ENCODE data around the gene CD83.
A peak's percentile ranks its signal among the peaks of the same experiment; 100 is the strongest.
"Not testable (repeated sequence)": the region's sequence is repeated elsewhere in the genome, so short reads cannot be mapped to it uniquely, and the experiment has no call there.

CD83 gene, protein sequence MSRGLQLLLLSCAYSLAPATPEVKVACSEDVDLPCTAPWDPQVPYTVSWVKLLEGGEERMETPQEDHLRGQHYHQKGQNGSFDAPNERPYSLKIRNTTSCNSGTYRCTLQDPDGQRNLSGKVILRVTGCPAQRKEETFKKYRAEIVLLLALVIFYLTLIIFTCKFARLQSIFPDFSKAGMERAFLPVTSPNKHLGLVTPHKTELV

DNA sequence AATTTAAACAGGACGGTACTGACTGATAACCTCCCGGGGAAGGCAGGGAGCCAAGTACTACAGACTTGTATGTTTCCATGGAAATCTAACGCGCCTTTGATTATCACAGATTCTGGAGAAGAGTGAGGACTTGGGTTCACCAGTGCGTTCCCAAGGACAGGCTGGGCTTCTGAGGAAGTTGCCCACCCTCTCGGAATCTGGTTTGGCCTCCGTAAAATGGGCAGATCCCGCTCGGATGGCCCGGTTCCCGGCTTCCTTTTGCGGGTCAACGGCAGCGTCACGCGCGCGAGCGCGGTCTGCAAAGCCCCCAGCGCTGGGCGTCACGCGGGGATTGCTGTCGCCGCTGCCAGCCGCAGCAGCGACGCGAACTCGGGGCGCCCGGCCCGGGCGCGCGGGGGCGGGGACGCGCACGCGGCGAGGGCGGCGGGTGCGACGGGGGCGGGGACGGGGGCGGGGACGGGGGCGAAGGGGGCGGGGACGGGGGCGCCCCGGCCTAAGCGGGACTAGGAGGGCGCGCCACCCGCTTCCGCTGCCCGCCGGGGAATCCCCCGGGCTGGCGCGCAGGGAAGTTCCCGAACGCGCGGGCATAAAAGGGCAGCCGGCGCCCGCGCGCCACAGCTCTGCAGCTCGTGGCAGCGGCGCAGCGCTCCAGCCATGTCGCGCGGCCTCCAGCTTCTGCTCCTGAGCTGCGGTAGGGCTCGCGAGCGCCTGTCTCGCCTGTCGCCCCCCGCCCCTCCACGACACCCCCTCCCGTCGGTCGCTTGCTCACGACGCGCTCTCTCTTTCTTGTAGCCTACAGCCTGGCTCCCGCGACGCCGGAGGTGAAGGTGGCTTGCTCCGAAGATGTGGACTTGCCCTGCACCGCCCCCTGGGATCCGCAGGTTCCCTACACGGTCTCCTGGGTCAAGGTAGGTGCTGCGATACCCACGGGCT lies at the start of gene CD83:
CD83 (plus strand) TSS at position 615 of the 933 bp plus-strand sequence; CDS start at position 655, 40 bp downstream.
- in situ Hi-C loops (cut with HindIII; ENCODE audit: low pct_ligation_motif_present, low pct_unique_long_range_greater_than_20kb, low sequenced_read_pairs), result no loop called here
- DNase-seq, result peak; percentile 57

DNA sequence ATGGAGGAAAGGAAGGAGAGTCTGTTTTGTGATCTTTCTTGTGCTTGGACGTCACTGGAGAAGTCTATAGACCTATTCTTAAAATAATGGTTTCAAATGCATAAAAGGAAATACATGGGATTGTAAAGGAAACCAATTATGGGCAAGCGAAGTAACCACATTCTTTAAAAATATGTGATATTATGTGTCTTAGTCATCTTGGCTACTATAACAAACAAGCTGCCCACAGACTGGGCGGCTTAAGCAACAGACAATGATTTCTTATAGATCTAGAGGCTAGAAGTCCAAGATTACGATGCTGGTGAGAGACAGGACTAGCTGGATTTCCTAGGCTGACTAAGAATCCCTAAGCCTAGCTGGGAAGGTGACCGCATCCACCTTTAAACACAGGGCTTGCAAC lies 49.4 kb upstream of the CD83 start:
- in situ Hi-C loops (cut with HindIII; ENCODE audit: low pct_ligation_motif_present, low pct_unique_long_range_greater_than_20kb, low sequenced_read_pairs), result loop anchor here (25.0 kb wide), 1 partner anchor 156 kb away; the partner anchor contains the start of gene RNF182
- DNase-seq, result no peak

DNA sequence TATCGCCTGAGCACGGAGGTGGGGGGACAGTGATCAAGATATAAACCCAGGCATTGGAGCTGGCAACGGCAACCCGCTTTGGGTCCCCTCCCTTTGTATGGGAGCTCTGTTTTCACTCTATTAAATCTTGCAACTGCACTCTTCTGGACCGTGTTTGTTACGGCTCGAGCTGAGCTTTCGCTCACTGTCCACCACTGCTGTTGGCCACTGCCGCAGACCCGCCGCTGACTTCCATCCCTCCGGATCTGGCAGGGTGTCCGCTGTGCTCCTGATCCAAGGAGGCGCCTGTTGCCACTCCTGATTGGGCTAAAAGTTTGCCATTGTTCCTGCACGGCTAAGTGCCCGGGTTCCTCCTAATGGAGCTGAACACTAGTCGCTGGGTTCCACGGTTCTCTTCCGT lies 48.9 kb upstream of the CD83 start:
- in situ Hi-C loops (cut with HindIII; ENCODE audit: low pct_ligation_motif_present, low pct_unique_long_range_greater_than_20kb, low sequenced_read_pairs), result loop anchor here (25.0 kb wide), 1 partner anchor 156 kb away; the partner anchor contains the start of gene RNF182
- no peak for DNase-seq

DNA sequence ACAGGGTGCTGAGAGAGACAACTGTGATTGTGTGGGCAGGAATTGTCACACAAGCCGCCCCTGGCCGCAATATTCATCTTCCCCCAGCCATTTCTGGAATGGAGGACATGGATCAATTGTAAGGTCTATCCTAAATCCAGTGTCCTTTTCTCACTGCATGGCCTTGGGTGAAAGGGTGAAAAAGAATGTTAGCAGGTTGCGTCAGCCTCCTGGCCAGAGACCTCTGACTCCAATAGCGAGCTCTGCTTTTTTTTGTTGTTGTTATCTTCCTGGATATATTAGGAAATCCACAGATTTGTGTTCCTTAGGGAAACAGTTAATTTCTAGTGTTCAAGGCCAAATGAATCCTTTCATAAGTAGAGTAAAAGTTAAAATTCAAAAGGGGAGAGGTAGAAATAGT lies 47.1 kb upstream of the CD83 start:
- in situ Hi-C loops (cut with HindIII; ENCODE audit: low pct_ligation_motif_present, low pct_unique_long_range_greater_than_20kb, low sequenced_read_pairs), result loop anchor here (25.0 kb wide), 1 partner anchor 158 kb away; the partner anchor contains the start of gene RNF182
- no peak for DNase-seq

DNA sequence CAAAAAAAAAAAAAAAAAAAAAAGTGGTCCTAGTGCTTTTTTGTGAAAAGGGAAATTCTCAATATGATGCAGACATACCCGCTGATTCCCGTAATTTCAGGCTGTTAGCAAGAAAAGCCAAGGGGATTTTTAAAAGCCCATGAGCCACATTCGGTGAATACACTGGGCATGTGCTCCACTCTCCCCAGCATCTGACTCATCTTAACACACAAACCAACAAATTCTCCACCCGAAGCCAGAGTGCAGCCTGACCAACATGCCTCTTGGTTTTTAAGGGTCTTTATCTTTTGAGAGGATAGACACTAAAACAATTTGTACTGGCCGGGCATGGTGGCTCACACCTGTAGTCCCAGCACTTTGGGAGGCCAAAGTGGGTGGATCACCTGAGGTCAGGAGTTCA lies 45.5 kb upstream of the CD83 start:
- no peak for DNase-seq
- in situ Hi-C loops (cut with HindIII; ENCODE audit: low pct_ligation_motif_present, low pct_unique_long_range_greater_than_20kb, low sequenced_read_pairs), result loop anchor here (25.0 kb wide), 1 partner anchor 160 kb away; the partner anchor contains the start of gene RNF182

DNA sequence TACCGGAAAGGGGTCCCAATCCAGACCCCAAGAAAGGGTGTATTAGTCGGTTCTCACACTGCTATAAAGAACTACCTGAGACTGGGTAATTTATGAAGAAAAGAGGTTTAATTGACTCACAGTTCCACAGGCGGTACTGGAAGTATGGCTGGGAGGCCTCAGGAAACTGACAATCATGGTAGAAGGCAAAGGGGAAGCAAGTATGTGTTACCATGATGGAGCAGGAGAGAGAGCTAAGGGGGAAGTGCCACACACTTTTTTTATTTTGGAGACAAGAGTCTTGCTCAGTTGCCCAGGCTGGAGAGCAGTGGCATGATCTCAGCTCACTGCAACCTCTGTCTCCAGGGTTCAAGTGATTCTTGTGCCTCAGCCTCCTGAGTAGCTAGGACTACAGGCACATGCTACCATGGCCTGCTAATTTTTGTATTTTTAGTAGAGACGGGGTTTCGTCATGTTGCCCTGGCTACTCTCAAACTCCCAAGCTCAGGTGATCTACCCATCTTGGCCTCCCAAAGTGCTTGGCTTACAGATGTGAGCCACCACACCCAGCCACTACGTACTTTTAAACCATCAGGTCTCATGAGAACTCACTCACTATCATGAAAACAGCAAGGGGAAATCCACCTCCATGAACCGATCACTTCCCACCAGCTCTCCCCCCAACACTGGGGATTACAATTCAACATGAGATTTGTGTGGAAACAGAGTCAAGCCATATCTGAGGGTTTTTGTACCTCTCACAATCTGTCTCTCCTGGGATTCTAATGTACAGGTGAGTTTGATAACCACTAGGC lies 43.8 kb upstream of the CD83 start:
- not testable (repeated sequence) for DNase-seq
- in situ Hi-C loops (cut with HindIII; ENCODE audit: low pct_ligation_motif_present, low pct_unique_long_range_greater_than_20kb, low sequenced_read_pairs), result loop anchor here (25.0 kb wide), 1 partner anchor 161 kb away; the partner anchor contains the start of gene RNF182

DNA sequence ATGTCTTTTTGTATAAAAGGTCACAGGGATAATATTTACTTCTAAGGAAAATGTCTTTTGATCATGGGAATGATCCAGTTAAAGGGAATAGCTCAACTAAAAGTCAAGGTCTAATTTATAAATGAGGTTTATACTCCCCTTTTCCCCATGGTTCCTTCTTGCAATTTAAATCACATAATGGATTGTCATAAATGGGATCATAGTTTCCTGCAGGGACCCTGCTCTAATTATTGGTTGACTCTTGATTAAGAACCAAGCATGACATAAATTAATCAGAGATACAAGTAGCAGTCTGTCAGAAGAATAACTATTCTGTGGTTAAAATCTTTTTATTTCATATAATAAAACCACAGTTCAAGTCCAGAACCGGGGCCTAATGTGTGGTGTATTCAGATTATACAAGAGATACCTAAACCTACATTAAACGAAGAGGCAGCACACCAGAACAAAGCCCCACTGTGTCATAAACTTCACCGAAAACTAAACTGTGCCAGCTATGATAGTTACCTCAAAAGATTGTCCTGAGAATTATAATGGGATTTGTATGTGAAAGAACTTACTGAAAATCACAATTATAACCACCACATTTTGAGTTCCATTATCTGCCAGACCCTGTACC lies 43.0 kb upstream of the CD83 start:
- DNase-seq, result no peak
- in situ Hi-C loops (cut with HindIII; ENCODE audit: low pct_ligation_motif_present, low pct_unique_long_range_greater_than_20kb, low sequenced_read_pairs), result loop anchor here (25.0 kb wide), 1 partner anchor 162 kb away; the partner anchor contains the start of gene RNF182

DNA sequence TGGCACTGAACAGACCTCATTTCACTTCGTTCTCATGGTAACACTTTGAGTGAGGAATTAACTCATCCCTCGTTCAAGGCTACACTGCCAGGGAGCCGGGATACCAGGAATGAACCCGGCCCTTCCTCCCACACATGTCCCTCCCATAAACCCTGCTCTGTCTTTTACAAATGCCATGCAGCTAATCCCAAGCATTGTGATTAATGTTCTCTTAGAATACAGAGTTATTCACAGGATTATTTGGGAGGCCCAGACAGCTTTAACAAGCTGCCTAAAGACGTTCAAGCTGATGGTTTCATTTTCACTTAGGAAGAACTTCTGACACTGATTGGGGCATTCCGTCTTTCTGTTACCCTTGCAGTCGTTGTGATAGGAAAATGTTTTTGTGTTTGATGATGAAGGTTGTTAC lies 42.5 kb upstream of the CD83 start:
- DNase-seq, result peak; percentile 53
- in situ Hi-C loops (cut with HindIII; ENCODE audit: low pct_ligation_motif_present, low pct_unique_long_range_greater_than_20kb, low sequenced_read_pairs), result no loop called here

DNA sequence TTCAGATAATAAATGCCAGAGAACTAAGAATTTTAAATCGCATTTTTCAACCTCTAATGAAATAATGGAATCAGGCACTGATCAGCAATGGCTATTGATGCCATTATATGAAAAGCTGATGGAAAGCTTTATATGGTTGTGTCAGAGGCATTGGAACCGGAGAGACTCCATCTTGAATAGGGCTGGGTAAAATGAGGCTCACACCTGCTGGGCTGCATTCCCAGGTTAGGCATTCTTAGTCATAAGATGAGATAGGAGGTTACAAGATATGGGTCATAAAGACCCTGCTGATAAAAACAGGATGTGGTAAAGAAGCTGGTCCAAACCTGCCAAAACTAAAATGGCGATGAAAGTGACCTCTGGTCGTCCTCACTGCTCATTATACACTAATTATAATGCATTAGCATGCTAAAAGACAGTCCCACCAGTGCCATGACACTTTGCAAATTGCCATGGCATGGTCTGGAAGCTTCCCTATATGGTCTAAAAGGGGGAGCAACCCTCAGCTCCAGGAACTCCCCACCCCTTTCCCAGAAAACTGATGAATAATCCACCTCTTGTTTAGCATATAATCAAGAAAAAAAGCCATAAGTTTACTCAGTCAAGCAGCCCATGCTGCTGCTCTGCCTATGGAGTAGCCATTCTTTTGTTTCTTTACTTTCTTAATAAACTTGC lies 40.2 kb upstream of the CD83 start:
- in situ Hi-C loops (cut with HindIII; ENCODE audit: low pct_ligation_motif_present, low pct_unique_long_range_greater_than_20kb, low sequenced_read_pairs), result no loop called here

DNA sequence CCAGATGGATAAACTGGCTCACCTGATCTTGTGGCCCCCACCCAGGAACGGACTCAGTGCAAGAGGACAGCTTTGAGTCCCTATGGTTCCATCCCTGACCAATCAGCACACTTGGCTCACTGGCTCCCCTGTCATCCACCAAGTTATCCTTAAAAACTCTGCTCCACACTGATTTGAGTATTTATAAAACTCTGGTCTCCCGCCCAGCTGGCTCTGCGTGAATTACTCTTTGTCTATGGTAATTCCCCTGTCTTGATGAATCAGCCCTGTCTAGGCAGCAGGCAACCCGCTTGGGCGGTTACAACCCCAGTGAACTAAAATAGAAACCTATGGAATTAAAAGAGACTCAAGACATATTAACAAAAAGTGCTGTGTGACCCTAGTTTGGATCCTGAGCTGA lies 38.1 kb upstream of the CD83 start:
- peak; percentile 12 for DNase-seq
- in situ Hi-C loops (cut with HindIII; ENCODE audit: low pct_ligation_motif_present, low pct_unique_long_range_greater_than_20kb, low sequenced_read_pairs), result no loop called here

More for the DNA sequence above, 40.2 kb upstream of the CD83 start:
- DNase-seq, result no peak

DNA sequence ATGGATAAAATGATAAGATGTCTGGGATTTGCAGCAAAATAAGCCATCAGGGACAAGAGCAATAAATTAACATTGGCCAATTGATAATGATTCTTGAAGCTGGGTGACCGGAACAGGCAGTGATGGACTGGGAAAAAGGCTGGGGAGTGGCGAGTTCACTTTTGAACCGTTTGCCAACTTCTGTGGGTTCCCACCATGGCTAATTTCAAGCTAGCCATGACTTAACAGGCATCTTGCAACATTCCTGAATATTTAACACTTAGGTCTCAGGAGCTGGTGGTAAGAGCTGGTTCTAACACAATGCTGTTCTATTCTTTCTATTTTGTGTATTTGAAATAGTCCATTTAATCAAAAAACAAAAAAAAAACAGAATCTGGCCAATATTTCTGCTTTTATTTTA lies 37.6 kb upstream of the CD83 start:
- no peak for DNase-seq
- in situ Hi-C loops (cut with HindIII; ENCODE audit: low pct_ligation_motif_present, low pct_unique_long_range_greater_than_20kb, low sequenced_read_pairs), result no loop called here

DNA sequence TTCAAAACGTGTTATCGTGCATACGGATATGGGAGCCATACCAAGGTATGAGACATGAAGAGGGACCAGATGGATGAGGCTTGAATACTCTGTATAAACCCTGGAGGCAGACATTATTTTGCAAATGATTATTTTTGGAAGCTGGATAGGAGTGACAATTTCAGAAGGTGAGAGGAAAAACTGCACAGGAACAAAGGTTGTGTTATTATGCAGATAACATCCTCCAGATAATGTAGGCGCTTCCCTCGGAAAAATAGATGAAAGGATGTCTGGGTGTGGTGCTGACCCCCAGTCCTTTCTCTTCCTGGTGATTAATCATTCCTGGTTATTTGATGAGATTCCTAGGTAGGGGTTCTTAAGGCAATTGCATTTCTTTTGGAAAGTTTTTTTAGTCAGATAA lies 36.4 kb upstream of the CD83 start:
- DNase-seq, result no peak
- in situ Hi-C loops (cut with HindIII; ENCODE audit: low pct_ligation_motif_present, low pct_unique_long_range_greater_than_20kb, low sequenced_read_pairs), result no loop called here

DNA sequence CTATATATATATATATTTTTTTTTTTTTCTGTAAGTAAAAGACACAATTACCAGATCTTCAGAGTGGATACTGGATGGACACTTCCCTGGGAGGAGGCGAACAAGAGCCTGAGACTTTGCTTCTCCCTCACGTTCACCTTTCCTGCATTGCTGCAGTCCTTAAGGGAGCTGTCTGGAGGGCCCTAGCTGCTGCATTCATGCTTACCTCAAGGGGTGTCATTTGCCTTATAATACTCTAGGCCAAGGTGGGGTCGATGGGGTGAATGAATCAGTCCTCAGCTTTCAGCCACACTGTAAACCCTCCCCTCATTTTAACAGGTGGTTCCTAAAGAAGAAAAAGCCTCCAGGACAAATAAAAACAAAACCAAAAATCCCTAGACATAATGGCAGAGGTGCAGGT lies 34.8 kb upstream of the CD83 start:
- in situ Hi-C loops (cut with HindIII; ENCODE audit: low pct_ligation_motif_present, low pct_unique_long_range_greater_than_20kb, low sequenced_read_pairs), result no loop called here
- DNase-seq, result no peak

DNA sequence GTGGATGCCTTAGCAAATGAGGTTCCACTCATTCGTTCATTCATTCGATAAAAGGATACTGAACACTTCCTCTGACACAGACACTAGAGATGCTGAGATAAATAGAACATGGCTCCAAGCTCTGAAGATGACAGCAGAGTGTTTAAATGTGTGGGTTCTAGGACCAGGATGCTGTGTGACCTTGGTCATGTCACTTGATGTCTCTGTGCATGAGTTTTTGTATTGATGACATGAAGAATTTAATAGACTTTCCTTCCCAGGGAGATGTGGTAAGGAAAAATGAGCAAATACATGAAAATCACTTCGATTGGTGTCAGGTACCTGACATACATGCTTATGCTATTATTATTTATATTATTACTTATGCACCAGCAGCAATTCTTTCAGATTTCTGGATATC lies 34.3 kb upstream of the CD83 start:
- no peak for DNase-seq
- in situ Hi-C loops (cut with HindIII; ENCODE audit: low pct_ligation_motif_present, low pct_unique_long_range_greater_than_20kb, low sequenced_read_pairs), result no loop called here

DNA sequence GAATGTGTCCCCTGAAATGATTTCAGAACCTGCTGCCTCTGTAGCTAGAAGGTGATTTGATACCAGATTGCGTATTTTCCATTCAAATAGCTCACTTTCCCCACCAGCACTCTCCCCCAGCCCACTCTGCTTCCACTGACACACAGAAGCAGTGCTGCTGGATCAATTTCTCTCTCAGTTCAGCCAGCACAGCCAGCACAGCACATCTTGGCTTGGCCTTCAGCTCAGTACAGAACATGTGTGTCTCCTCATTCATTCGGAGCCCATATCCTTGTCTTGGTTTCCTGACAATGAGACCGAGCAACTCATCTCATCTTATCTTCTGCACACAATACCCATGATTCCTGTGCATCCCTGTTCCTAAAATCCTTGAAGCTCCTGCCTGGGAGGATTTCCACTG lies 33.8 kb upstream of the CD83 start:
- in situ Hi-C loops (cut with HindIII; ENCODE audit: low pct_ligation_motif_present, low pct_unique_long_range_greater_than_20kb, low sequenced_read_pairs), result no loop called here
- DNase-seq, result no peak

DNA sequence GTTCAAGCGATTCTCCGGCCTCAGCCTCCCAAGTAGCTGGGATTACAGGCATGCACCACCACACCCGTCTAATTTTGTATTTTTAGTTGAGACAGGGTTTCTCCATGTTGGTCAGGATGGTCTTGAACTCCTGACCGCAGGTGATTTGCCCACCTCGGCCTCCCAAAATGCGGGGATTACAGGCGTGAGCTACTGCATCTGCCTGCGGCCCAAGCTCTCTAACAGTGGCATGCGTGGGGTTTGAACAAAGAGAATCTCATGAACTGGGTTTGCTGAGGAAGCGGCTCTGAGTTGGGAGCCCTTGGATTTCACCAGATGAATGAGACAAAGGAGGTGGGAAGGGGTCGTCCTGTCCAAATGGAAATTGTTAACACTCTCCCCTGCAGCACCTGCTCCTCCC lies 33.2 kb upstream of the CD83 start:
- no peak for DNase-seq
- in situ Hi-C loops (cut with HindIII; ENCODE audit: low pct_ligation_motif_present, low pct_unique_long_range_greater_than_20kb, low sequenced_read_pairs), result no loop called here

DNA sequence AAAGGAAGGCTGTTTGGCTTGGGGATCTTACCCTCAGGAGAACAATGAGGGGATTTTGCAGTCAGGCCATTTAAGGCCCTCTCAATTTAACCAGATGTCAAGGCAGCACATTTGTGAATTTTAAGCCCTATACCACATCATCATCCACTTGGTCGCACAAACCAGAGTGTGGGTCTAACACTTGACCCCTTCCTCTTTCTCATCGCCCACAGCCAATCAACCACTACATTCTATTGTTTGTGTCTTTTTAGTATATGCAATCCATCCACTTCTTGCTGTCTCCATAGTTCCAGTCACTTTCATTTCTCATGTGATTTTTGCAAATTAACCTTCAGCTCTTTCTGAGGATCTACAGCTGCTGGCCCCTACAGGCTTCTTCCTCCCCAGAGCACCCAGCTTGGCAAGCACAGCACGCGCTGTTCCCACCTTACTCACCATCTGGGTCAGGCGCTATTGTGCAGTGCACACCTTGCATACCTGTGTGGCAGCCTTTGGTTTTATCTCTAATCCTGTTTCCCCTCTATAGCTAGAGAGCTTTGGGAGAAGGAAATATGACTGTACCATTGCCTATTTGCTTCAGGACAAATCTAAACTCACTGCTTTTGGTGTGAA lies 32.3 kb upstream of the CD83 start:
- in situ Hi-C loops (cut with HindIII; ENCODE audit: low pct_ligation_motif_present, low pct_unique_long_range_greater_than_20kb, low sequenced_read_pairs), result no loop called here
- no peak for DNase-seq

Data from ACHN (cell line).